H9 (cell line): ENCODE measurements around the gene AMZ2. TPM values are rescaled to one million over a fixed set of nuclear protein-coding genes. Genes with fewer than 3 reads are reported as not detected.
A peak's percentile ranks its signal among the peaks of the same experiment; 100 is the strongest.

Experiments
- DNase-seq: peaks from one replicate; pipeline ENCODE4 v3.0.0-alpha.2; 2017
- H2AFZ ChIP-seq: one replicate; pipeline ENCODE4 v1.6.1; 2013; ENCODE audit warnings: mild to moderate bottlenecking, low read length, control low read depth, moderate library complexity
- H2AK5ac ChIP-seq: 2 replicates; pipeline ENCODE4 v1.6.1; 2013; ENCODE audit warnings: low read length, control low read depth, mixed read lengths; ENCODE audit not compliant: insufficient read length
- H2BK120ac ChIP-seq: one replicate; pipeline ENCODE4 v1.6.1; 2013; ENCODE audit warnings: low read depth, mild to moderate bottlenecking, low read length, control low read depth, inconsistent platforms; ENCODE audit not compliant: poor library complexity, severe bottlenecking
- H2BK12ac ChIP-seq: 2 replicates; pipeline ENCODE4 v1.6.1; 2013; ENCODE audit warnings: low read length, control low read depth, mixed read lengths, low read depth; ENCODE audit not compliant: insufficient read length
- H2BK15ac ChIP-seq: 2 replicates; pipeline ENCODE4 v1.6.1; 2013; ENCODE audit warnings: low read depth, low read length, control low read depth
- H2BK20ac ChIP-seq: one replicate; pipeline ENCODE4 v1.6.1; 2013; ENCODE audit warnings: low read depth, mild to moderate bottlenecking, low read length, control low read depth, inconsistent platforms; ENCODE audit not compliant: poor library complexity, severe bottlenecking
- H2BK5ac ChIP-seq: 2 replicates; pipeline ENCODE4 v1.6.1; 2013; ENCODE audit warnings: low read length, control low read depth, mixed read lengths; ENCODE audit not compliant: insufficient read length
- H3K14ac ChIP-seq: 2 replicates; pipeline ENCODE4 v1.6.1; 2013; ENCODE audit warnings: low read length, control low read depth; ENCODE audit not compliant: insufficient read depth
- H3K18ac ChIP-seq: 2 replicates; pipeline ENCODE4 v1.6.1; 2013; ENCODE audit warnings: low read depth, mild to moderate bottlenecking, mixed read lengths, low read length, control low read depth; ENCODE audit not compliant: insufficient read length
- H3K23ac ChIP-seq: 2 replicates; pipeline ENCODE4 v1.6.1; 2013; ENCODE audit warnings: low read length, control low read depth, mixed read lengths, low read depth; ENCODE audit not compliant: insufficient read length
- H3K23me2 ChIP-seq: 2 replicates; pipeline ENCODE4 v1.6.1; 2013; ENCODE audit warnings: low read depth, mild to moderate bottlenecking, mixed read lengths, low read length, control low read depth; ENCODE audit not compliant: insufficient read length, poor library complexity, severe bottlenecking
- H3K27ac ChIP-seq: 2 replicates; pipeline ENCODE4 v1.5.1; 2013; ENCODE audit warnings: low read length, control low read depth, mixed read lengths, low read depth; ENCODE audit not compliant: insufficient read length
- H3K27me3 ChIP-seq: 2 replicates; pipeline ENCODE4 v1.6.1; 2013; ENCODE audit warnings: low read length, control low read depth, inconsistent platforms; ENCODE audit not compliant: insufficient read depth
- H3K4ac ChIP-seq: 2 replicates; pipeline ENCODE4 v1.6.1; 2013; ENCODE audit warnings: low read depth, mild to moderate bottlenecking, control low read depth, inconsistent platforms, low read length, moderate library complexity
- H3K4me1 ChIP-seq: 2 replicates; pipeline ENCODE4 v1.6.1; 2013; ENCODE audit warnings: low read length, control low read depth, inconsistent platforms; ENCODE audit not compliant: insufficient read depth
- H3K4me2 ChIP-seq: 2 replicates; pipeline ENCODE4 v1.6.1; 2013; ENCODE audit warnings: low read length, control low read depth, mixed read lengths; ENCODE audit not compliant: insufficient read length, insufficient read depth
- H3K56ac ChIP-seq: 2 replicates; pipeline ENCODE4 v1.6.1; 2013; ENCODE audit warnings: low read depth, mild to moderate bottlenecking, mixed read lengths, low read length, control low read depth; ENCODE audit not compliant: insufficient read length
- H3K79me1 ChIP-seq: 2 replicates; pipeline ENCODE4 v1.6.1; 2013; ENCODE audit warnings: low read depth, mild to moderate bottlenecking, moderate library complexity, low read length, control low read depth, inconsistent platforms; ENCODE audit not compliant: insufficient read depth, poor library complexity, severe bottlenecking
- H3K79me2 ChIP-seq: 2 replicates; pipeline ENCODE4 v1.6.1; 2013; ENCODE audit warnings: low read length, control low read depth, inconsistent platforms; ENCODE audit not compliant: insufficient read depth
- H3K9ac ChIP-seq: 2 replicates; pipeline ENCODE4 v1.6.1; 2013; ENCODE audit warnings: low read length, control low read depth, mixed read lengths; ENCODE audit not compliant: insufficient read length; ENCODE audit errors: extremely low read depth
- H3K9me3 ChIP-seq: one replicate; pipeline ENCODE4 v1.6.1; 2013; ENCODE audit warnings: low read depth, low read length, inconsistent platforms; ENCODE audit not compliant: control insufficient read depth
- H3T11ph ChIP-seq: one replicate; pipeline ENCODE4 v1.6.1; 2013; ENCODE audit warnings: mild to moderate bottlenecking, low read length, control low read depth, inconsistent platforms
- H4K20me1 ChIP-seq: one replicate; pipeline ENCODE4 v1.6.1; 2013; ENCODE audit not compliant: control insufficient read depth, insufficient read length, insufficient read depth
- H4K5ac ChIP-seq: 2 replicates; pipeline ENCODE4 v1.6.1; 2013; ENCODE audit warnings: low read depth, mild to moderate bottlenecking, mixed read lengths, low read length, control low read depth; ENCODE audit not compliant: insufficient read length
- H4K8ac ChIP-seq: replicated peaks from 2 replicates; pipeline ENCODE4 v1.6.1; 2013; ENCODE audit warnings: low read length, control low read depth, mixed read lengths, low read depth; ENCODE audit not compliant: insufficient read length
- H4K91ac ChIP-seq: 2 replicates; pipeline ENCODE4 v1.6.1; 2013; ENCODE audit warnings: low read depth, mild to moderate bottlenecking, moderate library complexity, mixed read lengths, low read length, control low read depth; ENCODE audit not compliant: insufficient read length
- H3K27ac Mint-ChIP-seq, 3 experiments: 2 replicates in 2 of 3; 3 replicates in 1 of 3; pipeline ENCODE4 v1.8.0; 2020 to 2021; ENCODE audit warnings: mixed read lengths in 3 of 3, mild to moderate bottlenecking in 1 of 3, moderate library complexity in 1 of 3
- H3K27me3 Mint-ChIP-seq: 2 replicates; pipeline ENCODE4 v1.8.0; 2021; ENCODE audit warnings: low read depth, mild to moderate bottlenecking, moderate library complexity, mixed read lengths
- H3K36me3 Mint-ChIP-seq, 3 experiments: 2 replicates in 2 of 3; 3 replicates in 1 of 3; pipeline ENCODE4 v1.8.0; 2020 to 2021; ENCODE audit warnings: low read depth in 3 of 3, mixed read lengths in 3 of 3; ENCODE audit not compliant: insufficient read depth in 1 of 3
- H3K4me1 Mint-ChIP-seq, 2 experiments: 2 replicates each; pipeline ENCODE4 v1.8.0; 2020; ENCODE audit warnings: mixed read lengths in 2 of 2
- H3K4me3 Mint-ChIP-seq, 2 experiments: 2 replicates in 1 of 2; 3 replicates in 1 of 2; pipeline ENCODE4 v1.8.0; 2020 to 2021; ENCODE audit warnings: mild to moderate bottlenecking in 2 of 2, mixed read lengths in 2 of 2, moderate library complexity in 1 of 2
- H3K9me3 Mint-ChIP-seq, 2 experiments: 2 replicates in 1 of 2; 3 replicates in 1 of 2; pipeline ENCODE4 v1.8.0; 2020; ENCODE audit warnings: mild to moderate bottlenecking in 2 of 2, mixed read lengths in 2 of 2, moderate library complexity in 1 of 2
- WGBS: extraction: QIAGEN DNeasy Blood & Tissue Kit; methylation state at CpG from one replicate; pipeline ENCODE4 v1.1.7; 2013; ENCODE audit warnings: missing lambda C conversion rate, low lambda C conversion rate, mixed read lengths; ENCODE audit not compliant: insufficient read length; ENCODE audit errors: extremely low coverage; 5-methylcytosine and 5-hydroxymethylcytosine counted together
- total RNA-seq: library from RNA; stranded (reverse); gene quantifications from 2 replicates; pipeline ENCODE4 v1.2.1, GENCODE V29; 2021
- TF ChIP-seq, protein P1 (sequence below): fragments of 200-600 bp; sonication (generic); conservative IDR thresholded peaks from 3 replicates; pipeline ENCODE4 v1.8.0; 2021; ENCODE audit warnings: antibody characterized with exemption, mild to moderate bottlenecking

AMZ2 gene
- total RNA-seq, 1 experiment from 2014 or later: 82.6 TPM

DNA sequence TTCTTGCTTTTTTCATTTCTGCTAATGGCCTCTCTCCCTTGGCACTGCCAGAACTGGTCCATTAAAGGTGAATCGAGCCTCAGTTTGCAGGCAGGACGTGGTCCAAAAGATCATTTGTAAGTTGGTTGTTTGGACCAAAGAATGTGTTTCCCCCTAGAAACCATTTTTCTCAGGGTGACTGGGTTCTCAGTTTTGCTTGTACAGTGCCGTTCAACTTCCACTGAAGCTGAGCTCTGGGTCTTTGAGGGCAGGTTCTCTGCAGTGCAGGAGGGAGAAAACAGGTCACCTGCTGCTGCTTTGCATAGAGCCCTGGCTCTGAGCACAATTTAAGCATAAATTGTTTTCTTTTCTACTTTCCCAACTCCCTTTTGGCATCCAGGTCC is 9.0 kb upstream of the AMZ2 start:
- H3K9me3 Mint-ChIP-seq: no peaks in the 10 kb centered on the region
- WGBS: no CpG with 5 or more reads among the region's 3 CpGs
- H3K23me2 ChIP-seq: no peaks in the 10 kb centered on the region
- no peak overlapping the region for H3K4me2 ChIP-seq
- H2AK5ac ChIP-seq: no peak overlapping the region
- H2AFZ ChIP-seq: no peak overlapping the region
- H3K79me1 ChIP-seq: no peaks in the 10 kb centered on the region
- H3T11ph ChIP-seq: no peak overlapping the region
- H3K79me2 ChIP-seq: no peaks in the 10 kb centered on the region
- H3K27me3 ChIP-seq: no peaks in the 10 kb centered on the region
- no peaks in the 10 kb centered on the region for H4K20me1 ChIP-seq
- no peak overlapping the region for H3K18ac ChIP-seq
- H3K14ac ChIP-seq: no peak overlapping the region
- no peak overlapping the region for H3K4ac ChIP-seq
- H3K36me3 Mint-ChIP-seq: no peaks in the 10 kb centered on the region
- no peak overlapping the region for H4K8ac ChIP-seq
- no peak overlapping the region for H3K27ac ChIP-seq
- H2BK12ac ChIP-seq: no peak overlapping the region
- no peak overlapping the region for H3K23ac ChIP-seq
- H3K27ac Mint-ChIP-seq: peak overlapping the region in 1 of 3 experiments; percentile 37; a peak in 1 of 7 replicates
- no peaks in the 10 kb centered on the region for H3K9me3 ChIP-seq
- no peak overlapping the region for H3K9ac ChIP-seq
- no peak overlapping the region for H2BK120ac ChIP-seq
- H3K4me3 Mint-ChIP-seq: no peak overlapping the region; a peak in 1 of 5 replicates
- no peak overlapping the region for H2BK5ac ChIP-seq
- no peaks in the 10 kb centered on the region for H3K4me1 ChIP-seq
- H3K56ac ChIP-seq: no peak overlapping the region
- peaks cover 16% of the 10 kb centered on the region in 2 experiments for H3K4me1 Mint-ChIP-seq
- TF ChIP-seq, protein P1, sequence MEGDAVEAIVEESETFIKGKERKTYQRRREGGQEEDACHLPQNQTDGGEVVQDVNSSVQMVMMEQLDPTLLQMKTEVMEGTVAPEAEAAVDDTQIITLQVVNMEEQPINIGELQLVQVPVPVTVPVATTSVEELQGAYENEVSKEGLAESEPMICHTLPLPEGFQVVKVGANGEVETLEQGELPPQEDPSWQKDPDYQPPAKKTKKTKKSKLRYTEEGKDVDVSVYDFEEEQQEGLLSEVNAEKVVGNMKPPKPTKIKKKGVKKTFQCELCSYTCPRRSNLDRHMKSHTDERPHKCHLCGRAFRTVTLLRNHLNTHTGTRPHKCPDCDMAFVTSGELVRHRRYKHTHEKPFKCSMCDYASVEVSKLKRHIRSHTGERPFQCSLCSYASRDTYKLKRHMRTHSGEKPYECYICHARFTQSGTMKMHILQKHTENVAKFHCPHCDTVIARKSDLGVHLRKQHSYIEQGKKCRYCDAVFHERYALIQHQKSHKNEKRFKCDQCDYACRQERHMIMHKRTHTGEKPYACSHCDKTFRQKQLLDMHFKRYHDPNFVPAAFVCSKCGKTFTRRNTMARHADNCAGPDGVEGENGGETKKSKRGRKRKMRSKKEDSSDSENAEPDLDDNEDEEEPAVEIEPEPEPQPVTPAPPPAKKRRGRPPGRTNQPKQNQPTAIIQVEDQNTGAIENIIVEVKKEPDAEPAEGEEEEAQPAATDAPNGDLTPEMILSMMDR: no peak
- no peak overlapping the region for H4K91ac ChIP-seq
- H3K27me3 Mint-ChIP-seq: no peaks in the 10 kb centered on the region
- no peak overlapping the region for H4K5ac ChIP-seq
- no peak for DNase-seq
- H2BK15ac ChIP-seq: no peak overlapping the region
- no peak overlapping the region for H2BK20ac ChIP-seq
